HG03025 (cell line): Measurements from ENCODE around the gene INO80.
"Not testable (repeated sequence)": the region's sequence is repeated elsewhere in the genome, so short reads cannot be mapped to it uniquely, and the experiment has no call there.

ENCODE experiments used
- ATAC-seq: cut with Tn5 transposase; IDR thresholded peaks from one replicate; pipeline ENCODE4 v1.9.1; 2021; ENCODE audit warnings: mild to moderate bottlenecking, moderate library complexity; ENCODE audit not compliant: unreplicated experiment, low FRiP score

Gene INO80

GRCh38 chr15:41124058-41124457, 8.0 kb upstream of the INO80 start:
- no peak for ATAC-seq

GRCh38 chr15:41122849-41123248, 6.8 kb upstream of the INO80 start:
- ATAC-seq = no peak

- no peak for ATAC-seq
These were observed 5.9 kb upstream of the INO80 start for GRCh38 chr15:41121951-41122350.

- peak; percentile 2 for ATAC-seq
These were observed 827 bp upstream of the INO80 start for GRCh38 chr15:41116962-41117252.

- peak; percentile 41 for ATAC-seq
These were observed 396 bp downstream of the INO80 start for GRCh38 chr15:41115652-41116115.

GRCh38 chr15:41115161-41115651, 874 bp downstream of the INO80 start:
- ATAC-seq = no peak

GRCh38 chr15:41106947-41107346, 9.1 kb downstream of the INO80 start:
- ATAC-seq = no peak

- ATAC-seq = no peak
These were observed 10.4 kb downstream of the INO80 start for GRCh38 chr15:41105348-41106334.

- no peak for ATAC-seq
These were observed 11.8 kb downstream of the INO80 start for GRCh38 chr15:41104234-41104633.

GRCh38 chr15:41102854-41103253, 13.2 kb downstream of the INO80 start:
- ATAC-seq = no peak

- no peak for ATAC-seq
These were observed 19.9 kb downstream of the INO80 start for GRCh38 chr15:41096178-41096577.

GRCh38 chr15:41085029-41085428, 31.1 kb downstream of the INO80 start:
- no peak for ATAC-seq

- no peak for ATAC-seq
These were observed 35.9 kb downstream of the INO80 start for GRCh38 chr15:41080144-41080543.

GRCh38 chr15:41079717-41080116, 36.4 kb downstream of the INO80 start:
- no peak for ATAC-seq

GRCh38 chr15:41078879-41079278, 37.2 kb downstream of the INO80 start:
- ATAC-seq = not testable (repeated sequence)

- ATAC-seq = no peak
These were observed 38.0 kb downstream of the INO80 start for GRCh38 chr15:41078125-41078524.

GRCh38 chr15:41073028-41073427, 43.1 kb downstream of the INO80 start:
- no peak for ATAC-seq

GRCh38 chr15:41072013-41072412, 44.1 kb downstream of the INO80 start:
- no peak for ATAC-seq

GRCh38 chr15:41066516-41066915, 49.6 kb downstream of the INO80 start:
- no peak for ATAC-seq

GRCh38 chr15:41061667-41062066, 54.4 kb downstream of the INO80 start:
- no peak for ATAC-seq

- no peak for ATAC-seq
These were observed 55.6 kb downstream of the INO80 start for GRCh38 chr15:41060505-41060904.

GRCh38 chr15:41056810-41057209, 59.3 kb downstream of the INO80 start:
- no peak for ATAC-seq
